Stimulated activated CD8-positive, alpha-beta memory T cell treated with anti-CD3 and anti-CD28 coated beads, Interleukin-4, amount 100 ng/mL, for 24 hours (primary cell): Measurements from ENCODE around the gene ZFP14.
"Not testable (repeated sequence)": the region's sequence is repeated elsewhere in the genome, so short reads cannot be mapped to it uniquely, and the experiment has no call there.

ENCODE experiments used
- DNase-seq: peaks from one replicate; pipeline ENCODE4 v3.0.0-alpha.2; 2020; ENCODE audit warnings: low read depth

ZFP14 gene

DNA sequence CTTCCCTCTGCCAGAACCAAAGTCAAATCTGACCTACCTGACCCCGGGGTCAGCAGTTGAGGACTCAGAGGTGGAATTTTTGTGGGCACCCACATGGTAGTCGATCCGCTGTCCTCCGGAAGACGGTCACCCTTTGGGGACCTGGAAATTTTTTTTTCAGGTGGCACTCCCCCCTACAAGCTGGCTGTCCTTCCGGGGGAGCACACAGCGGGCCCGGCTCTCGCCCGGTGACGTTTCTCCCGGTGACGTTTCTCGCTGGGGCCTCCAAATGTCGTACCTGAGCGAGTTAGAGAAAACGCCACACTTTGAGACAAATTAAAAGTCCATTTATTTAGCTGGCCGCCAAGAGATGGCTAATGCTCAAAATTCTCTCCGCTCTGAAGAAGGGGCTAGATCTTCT is 48.8 kb downstream of the ZFP14 start:
- DNase-seq, result no peak

DNA sequence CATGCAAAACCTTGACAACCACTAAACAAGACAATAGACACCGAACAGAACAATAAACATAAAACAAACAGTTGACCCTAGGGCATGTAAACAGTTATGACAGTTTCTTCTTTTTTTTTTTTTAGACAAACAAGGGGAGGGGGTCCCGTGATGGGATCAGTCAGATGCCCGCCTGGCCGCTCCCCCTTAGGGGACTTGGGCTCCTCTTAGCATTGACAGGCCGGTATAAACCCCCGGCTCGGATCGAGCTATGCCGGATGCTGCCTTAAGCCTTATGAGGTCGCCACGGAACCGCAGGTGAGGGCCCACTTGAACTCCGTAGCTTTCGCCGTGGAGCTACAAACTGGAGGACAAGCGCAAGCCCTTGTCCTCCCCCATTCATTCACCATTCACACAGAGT is 49.5 kb downstream of the ZFP14 start:
- DNase-seq, result not testable (repeated sequence)

DNA sequence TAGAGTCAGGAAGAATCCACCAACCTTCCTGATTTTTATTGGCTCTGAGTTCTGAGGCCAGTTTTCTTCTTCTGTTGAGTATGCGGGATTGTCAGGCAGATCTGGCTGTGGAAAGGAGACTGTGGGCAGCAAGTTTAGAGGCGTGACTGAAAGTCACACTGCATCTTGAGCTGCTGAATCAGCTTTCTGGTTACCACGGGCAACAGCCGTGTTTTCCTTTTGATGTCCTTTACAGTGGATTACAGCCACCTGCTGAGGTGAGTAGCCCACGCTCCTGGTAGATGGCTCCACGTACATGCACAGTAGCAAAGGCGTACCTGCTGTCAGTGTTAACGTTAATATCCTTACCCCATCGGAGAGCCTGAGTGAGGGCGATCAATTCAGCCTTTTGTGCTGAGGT is 52.4 kb downstream of the ZFP14 start:
- not testable (repeated sequence) for DNase-seq

DNA sequence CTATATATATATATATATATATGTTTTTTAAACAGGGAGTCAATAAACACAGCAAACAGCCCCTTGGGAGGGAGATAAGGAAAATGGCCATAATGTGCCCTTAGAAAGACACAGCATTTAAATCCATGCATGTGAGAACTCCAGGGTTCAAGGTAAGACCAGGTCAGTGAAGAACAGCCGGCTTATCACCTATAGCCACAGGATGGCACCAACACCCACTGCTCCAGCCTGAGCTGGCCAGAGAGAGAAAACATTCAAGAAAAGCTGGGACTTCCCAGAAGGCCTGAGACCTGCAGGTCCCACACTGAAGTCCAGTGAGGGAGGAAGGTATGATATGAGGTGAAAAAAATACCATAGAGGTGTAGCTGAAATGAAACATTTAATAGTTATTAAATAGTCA is 63.8 kb downstream of the ZFP14 start:
- not testable (repeated sequence) for DNase-seq

GRCh38 chr19:36314053-36314452 is 64.9 kb downstream of the ZFP14 start:
- not testable (repeated sequence) for DNase-seq

DNA sequence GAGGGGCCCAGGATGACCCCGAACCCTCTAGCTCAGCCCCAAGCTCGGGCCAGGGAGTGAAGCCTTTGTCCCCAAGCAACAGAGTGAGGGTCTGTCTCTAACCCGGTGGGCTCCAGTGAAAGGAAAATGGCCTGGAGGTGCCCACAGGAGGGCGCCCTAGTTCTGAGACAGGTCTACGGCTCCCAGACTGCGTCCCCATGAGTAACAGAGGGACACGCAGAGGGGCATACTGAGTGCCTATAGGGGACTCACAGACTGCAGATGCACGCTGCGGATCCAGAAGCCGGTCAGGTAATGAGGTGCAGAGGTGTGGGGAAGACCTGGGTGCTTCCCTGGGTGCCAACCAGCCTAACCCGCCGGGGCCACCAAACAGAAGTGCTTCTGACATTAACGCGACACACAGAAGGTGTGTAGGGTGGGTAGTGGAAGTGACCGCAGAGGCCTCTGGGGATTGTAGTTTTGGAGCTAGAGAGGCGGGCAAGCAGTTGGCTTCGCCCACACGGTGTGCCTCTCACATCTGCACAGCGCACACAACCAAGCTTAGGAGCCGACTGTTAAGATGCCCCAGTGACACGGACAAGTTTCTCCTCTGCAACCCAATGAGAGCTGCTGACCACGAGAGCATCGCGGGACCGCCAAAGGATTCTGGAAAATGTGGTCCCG is 67.8 kb downstream of the ZFP14 start:
- not testable (repeated sequence) for DNase-seq

DNA sequence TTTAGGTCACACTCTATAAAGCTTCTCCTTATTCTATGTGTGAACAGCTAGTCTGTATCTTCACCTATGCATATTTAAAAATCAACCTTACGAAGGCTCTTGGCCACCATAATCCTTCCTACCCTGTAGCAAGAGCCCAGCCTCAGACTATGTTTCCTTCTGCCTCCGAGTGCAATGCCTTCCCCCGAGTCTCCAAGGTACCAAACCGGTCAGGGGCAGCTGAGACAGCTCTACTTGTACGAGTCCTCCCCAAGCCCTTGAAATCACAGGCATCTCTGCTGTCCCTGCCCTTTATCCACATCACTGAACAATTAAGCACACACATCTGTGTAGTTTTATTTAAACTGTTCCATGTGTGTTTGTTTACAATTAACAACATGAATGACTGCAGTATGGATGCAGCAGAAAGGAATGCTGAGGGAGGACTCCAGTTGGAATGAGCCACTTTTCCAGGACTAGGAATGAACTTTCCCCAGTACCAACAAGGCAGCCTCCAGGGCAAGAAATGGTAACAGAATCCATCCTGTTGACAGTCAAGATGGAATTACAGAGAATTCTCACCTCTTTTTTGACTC is 68.5 kb downstream of the ZFP14 start:
- not testable (repeated sequence) for DNase-seq

DNA sequence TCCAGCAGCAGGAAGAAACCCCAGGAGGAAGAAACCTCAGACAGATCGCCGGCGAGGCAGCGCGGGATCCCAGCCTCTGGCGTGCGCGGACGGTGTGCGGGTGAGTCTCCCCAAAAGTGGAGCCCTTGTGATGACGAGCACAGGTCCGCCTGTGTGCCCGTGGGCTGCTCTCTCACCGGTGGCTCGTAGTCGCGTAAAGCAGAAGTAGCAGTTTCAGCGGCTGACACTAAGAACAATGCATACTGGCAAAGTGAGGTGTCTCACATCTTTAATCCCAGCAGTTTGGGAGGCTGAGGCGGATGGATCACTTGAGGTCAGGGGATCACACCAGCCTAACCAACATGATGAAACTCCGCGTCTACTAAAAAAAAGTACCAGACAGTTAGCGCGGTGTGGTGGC is 69.2 kb downstream of the ZFP14 start:
- not testable (repeated sequence) for DNase-seq

DNA sequence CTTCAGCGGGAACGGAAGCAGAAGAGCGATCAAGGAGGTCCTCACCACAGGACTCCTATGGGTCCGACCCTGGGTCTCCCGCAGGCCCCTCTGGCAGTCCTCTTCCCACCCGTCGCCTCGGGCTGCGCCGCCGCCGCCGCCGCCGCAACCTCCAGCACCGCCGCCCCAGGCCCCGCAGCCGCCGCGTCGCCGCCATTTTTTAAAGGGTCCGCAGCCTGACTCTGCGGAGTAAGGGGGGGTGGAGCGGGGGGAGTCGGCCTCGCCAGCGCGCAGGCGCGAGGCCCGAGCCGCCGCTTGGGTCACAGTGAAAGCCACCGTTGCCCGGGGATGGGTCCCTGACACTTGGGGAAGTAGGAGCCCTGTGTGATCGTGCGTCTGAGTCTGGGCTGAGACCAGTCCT is 69.7 kb downstream of the ZFP14 start:
- DNase-seq, result not testable (repeated sequence)

DNA sequence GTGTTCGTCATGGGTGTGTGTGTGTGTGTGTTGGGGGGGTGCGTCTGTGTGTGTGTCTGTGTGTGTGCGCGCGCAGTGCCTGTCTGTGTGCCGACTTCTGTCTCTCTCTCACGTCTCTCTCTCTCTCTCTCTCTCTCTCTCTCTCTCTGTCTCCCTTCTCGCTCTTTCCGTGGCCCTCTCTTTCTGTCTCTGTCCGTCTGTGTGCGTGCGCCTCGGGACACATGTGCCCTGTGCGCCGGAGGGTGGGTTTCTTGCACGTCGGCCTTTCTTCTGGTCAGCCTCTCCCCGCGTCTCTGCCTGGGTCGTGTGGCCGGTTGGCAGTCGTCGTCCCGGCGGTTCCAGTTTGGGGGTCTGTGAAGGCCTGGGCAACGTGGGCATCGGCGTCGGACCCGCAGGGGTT is 86.7 kb downstream of the ZFP14 start:
- DNase-seq, result not testable (repeated sequence)
